CD8-positive, alpha-beta memory T cell (primary cell): Measurements from ENCODE around the gene RING1. TPM values are rescaled to one million over a fixed set of nuclear protein-coding genes. Genes with fewer than 3 reads are reported as not detected.

ENCODE experiments used
- CTCF ChIA-PET: fragments of 350-600 bp; sonication (Branson Sonifier 250); formaldehyde crosslinking; loops from one replicate; lab custom pipeline; 2021; ENCODE audit warnings: antibody characterized with exemption; lab: Charles Lee
- POLR2A ChIA-PET: fragments of 350-600 bp; sonication (Branson Sonifier 250); formaldehyde crosslinking; loops from one replicate; lab custom pipeline; 2021; ENCODE audit warnings: antibody characterized with exemption; lab: Charles Lee
- DNase-seq, 5 donors: peaks; one replicate each; pipeline versions ENCODE4 v3.0.0 to v3.0.0-alpha.2; 2020 to 2022; ENCODE audit warnings: mixed read lengths in 1 of 5
- H3K27ac ChIP-seq: one replicate; pipeline ENCODE4 v1.7.0; 2013; ENCODE audit warnings: low read depth, mild to moderate bottlenecking, low read length, moderate library complexity
- H3K27me3 ChIP-seq: 2 replicates; pipeline ENCODE4 v1.7.0; 2013; ENCODE audit warnings: low read length, mild to moderate bottlenecking; ENCODE audit not compliant: insufficient read depth, poor library complexity, severe bottlenecking
- H3K36me3 ChIP-seq: 2 replicates; pipeline ENCODE4 v1.7.0; 2013; ENCODE audit warnings: mild to moderate bottlenecking, low read length, moderate library complexity; ENCODE audit not compliant: insufficient read depth
- H3K4me1 ChIP-seq: 2 replicates; pipeline ENCODE4 v1.7.0; 2013; ENCODE audit warnings: mild to moderate bottlenecking, low read length, moderate library complexity; ENCODE audit not compliant: insufficient read depth
- H3K4me3 ChIP-seq: 2 replicates; pipeline ENCODE4 v1.7.0; 2013; ENCODE audit warnings: mild to moderate bottlenecking, low read length
- H3K9me3 ChIP-seq: 2 replicates; pipeline ENCODE4 v1.7.0; 2013; ENCODE audit warnings: mild to moderate bottlenecking, low read length
- H3K27ac Mint-ChIP-seq, 8 donors: one replicate each; pipeline ENCODE4 v1.8.0; 2020 to 2021; ENCODE audit warnings: mixed read lengths in 8 of 8, mild to moderate bottlenecking in 6 of 8, inconsistent platforms in 3 of 8, moderate library complexity in 3 of 8
- H3K27me3 Mint-ChIP-seq, 2 donors: one replicate each; pipeline ENCODE4 v1.8.0; 2020 to 2021; ENCODE audit warnings: mixed read lengths in 2 of 2, mild to moderate bottlenecking in 1 of 2, moderate library complexity in 1 of 2
- H3K36me3 Mint-ChIP-seq, 3 donors: one replicate each; pipeline ENCODE4 v1.8.0; 2020 to 2021; ENCODE audit warnings: mixed read lengths in 3 of 3, inconsistent platforms in 1 of 3, mild to moderate bottlenecking in 1 of 3
- H3K4me1 Mint-ChIP-seq, 3 donors: one replicate each; pipeline ENCODE4 v1.8.0; 2020 to 2021; ENCODE audit warnings: mixed read lengths in 3 of 3, inconsistent platforms in 1 of 3, mild to moderate bottlenecking in 1 of 3
- H3K4me3 Mint-ChIP-seq, 7 donors: one replicate each; pipeline ENCODE4 v1.8.0; 2020 to 2021; ENCODE audit warnings: mixed read lengths in 7 of 7, mild to moderate bottlenecking in 6 of 7, moderate library complexity in 4 of 7, inconsistent platforms in 2 of 7
- H3K9me3 Mint-ChIP-seq, 5 donors: one replicate each; pipeline ENCODE4 v1.8.0; 2020 to 2022; ENCODE audit warnings: mixed read lengths in 5 of 5, mild to moderate bottlenecking in 3 of 5, moderate library complexity in 2 of 5, inconsistent platforms in 1 of 5
- polyA plus RNA-seq: library from polyadenylated mRNA; unstranded; fragments of 300-500 nt; fragmentation: Illumina TruSeq; gene quantifications from one replicate; pipeline ENCODE4 v1.2.3, GENCODE V29; 2021
- total RNA-seq, 2 experiments: library from RNA; stranded (reverse); gene quantifications; one replicate each; pipeline ENCODE4 v1.2.3, GENCODE V29; 2021

The RING1 gene
- total and polyA plus RNA-seq, 3 experiments from 2014 or later, result 10.1 to 47.0 (median 43.1) TPM

DNA sequence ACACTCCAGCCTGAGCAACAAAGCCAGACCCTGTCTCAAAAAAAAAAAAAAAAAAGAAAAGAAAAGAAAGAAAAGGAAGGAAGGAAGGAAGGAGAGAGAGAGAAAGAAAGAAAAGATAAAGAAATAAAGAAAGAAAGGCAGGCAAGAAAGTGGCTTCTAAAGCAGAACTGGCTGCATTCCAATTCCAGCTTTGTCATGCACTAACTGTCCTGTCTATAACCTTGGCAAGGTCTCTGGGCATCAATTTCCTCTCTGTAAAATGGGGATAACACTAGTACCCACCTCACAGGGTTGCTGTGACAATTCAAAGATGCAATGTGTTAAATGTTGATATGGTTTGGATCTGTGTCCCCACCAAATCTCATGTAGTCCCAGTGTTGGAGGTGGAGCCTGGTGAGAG is 28.0 kb downstream of the RING1 start:
- H3K27me3 Mint-ChIP-seq, result peaks cover 20 to 50% of the 10 kb centered on the region in 2 donors
- no peaks in the 10 kb centered on the region for H3K4me1 Mint-ChIP-seq
- no peak overlapping the region for H3K4me3 ChIP-seq

GRCh38 chr6:33236852-33237251 is 28.6 kb downstream of the RING1 start:
- no peak for DNase-seq
- no peaks in the 10 kb centered on the region for H3K36me3 ChIP-seq
- CTCF ChIA-PET, result interaction anchor here (1.3 kb wide), 1 partner anchor 40 kb away, joined by 3 read pairs; no protein-coding TSS in a partner anchor
- H3K4me3 ChIP-seq, result no peak overlapping the region
- no peaks in the 10 kb centered on the region for H3K4me1 ChIP-seq
- no peak overlapping the region for H3K27ac Mint-ChIP-seq
- no peaks in the 10 kb centered on the region for H3K9me3 Mint-ChIP-seq
- peaks cover 1 to 3% (median 3%) of the 10 kb centered on the region in 3 donors for H3K4me1 Mint-ChIP-seq
- peaks cover 0 to 7% (median 0%) of the 10 kb centered on the region in 3 donors for H3K36me3 Mint-ChIP-seq
- POLR2A ChIA-PET, result no interaction called here
- H3K27ac ChIP-seq, result no peak overlapping the region
- H3K9me3 ChIP-seq, result no peaks in the 10 kb centered on the region
- peaks cover 8% of the 10 kb centered on the region for H3K27me3 ChIP-seq
- peaks cover 16 to 48% of the 10 kb centered on the region in 2 donors for H3K27me3 Mint-ChIP-seq
- no peak overlapping the region for H3K4me3 Mint-ChIP-seq

More for the DNA sequence above, 28.0 kb downstream of the RING1 start:
- Histone ChIP-seq H3K9me3 (no peaks in the 10 kb centered on the region), H3K27me3 (peaks cover 10% of the 10 kb centered on the region), H3K36me3 (no peaks in the 10 kb centered on the region), H3K4me1 (no peaks in the 10 kb centered on the region), H3K27ac (no peak overlapping the region)
- H3K9me3 Mint-ChIP-seq, result no peaks in the 10 kb centered on the region
- CTCF ChIA-PET, result interaction anchor here (1.3 kb wide), 1 partner anchor 39 kb away, joined by 3 read pairs; no protein-coding TSS in a partner anchor
- H3K36me3 Mint-ChIP-seq, result peaks cover 0 to 7% (median 0%) of the 10 kb centered on the region in 3 donors
- POLR2A ChIA-PET, result interaction anchor here (0.6 kb wide), 2 partner anchors 255 to 265 kb away, joined by 3 read pairs; no protein-coding TSS in a partner anchor
- no peak overlapping the region for H3K4me3 Mint-ChIP-seq
- no peak for DNase-seq
- no peak overlapping the region for H3K27ac Mint-ChIP-seq

DNA sequence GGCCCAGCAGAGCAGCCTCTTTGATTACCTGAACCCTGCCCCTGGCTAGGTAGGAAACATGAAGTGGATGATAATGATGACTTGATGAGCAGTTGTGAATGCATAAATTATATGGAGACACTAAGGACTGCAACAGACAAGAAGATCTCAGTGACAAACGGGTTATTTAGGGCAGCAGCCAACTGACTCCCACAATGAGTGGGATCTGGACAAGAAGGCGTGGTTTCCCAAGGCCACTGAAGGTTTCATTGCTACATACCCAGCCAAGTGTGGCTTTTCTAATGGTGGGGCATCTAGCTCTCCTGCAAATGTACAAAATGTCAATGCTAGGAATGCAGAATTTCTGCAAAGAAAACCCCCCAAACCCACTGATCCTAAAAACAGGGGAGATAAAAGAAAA is 29.4 kb downstream of the RING1 start:
- peaks cover 8% of the 10 kb centered on the region for H3K27me3 ChIP-seq
- H3K4me3 Mint-ChIP-seq, result no peak overlapping the region
- H3K27me3 Mint-ChIP-seq, result peaks cover 13 to 44% of the 10 kb centered on the region in 2 donors
- POLR2A ChIA-PET, result no interaction called here
- no peaks in the 10 kb centered on the region for H3K36me3 ChIP-seq
- H3K27ac ChIP-seq, result no peak overlapping the region
- no peaks in the 10 kb centered on the region for H3K9me3 Mint-ChIP-seq
- no peak overlapping the region for H3K27ac Mint-ChIP-seq
- peaks cover 2 to 8% (median 6%) of the 10 kb centered on the region in 3 donors for H3K4me1 Mint-ChIP-seq
- peaks cover 0 to 7% (median 0%) of the 10 kb centered on the region in 3 donors for H3K36me3 Mint-ChIP-seq
- CTCF ChIA-PET, result interaction anchor here (1.3 to 2.4 kb wide), 3 partner anchors 10 to 76 kb away, joined by 3 to 13 read pairs (median 3); no protein-coding TSS in a partner anchor
- H3K4me1 ChIP-seq, result no peaks in the 10 kb centered on the region
- no peaks in the 10 kb centered on the region for H3K9me3 ChIP-seq
- no peak overlapping the region for H3K4me3 ChIP-seq
- DNase-seq, result no peak

DNA sequence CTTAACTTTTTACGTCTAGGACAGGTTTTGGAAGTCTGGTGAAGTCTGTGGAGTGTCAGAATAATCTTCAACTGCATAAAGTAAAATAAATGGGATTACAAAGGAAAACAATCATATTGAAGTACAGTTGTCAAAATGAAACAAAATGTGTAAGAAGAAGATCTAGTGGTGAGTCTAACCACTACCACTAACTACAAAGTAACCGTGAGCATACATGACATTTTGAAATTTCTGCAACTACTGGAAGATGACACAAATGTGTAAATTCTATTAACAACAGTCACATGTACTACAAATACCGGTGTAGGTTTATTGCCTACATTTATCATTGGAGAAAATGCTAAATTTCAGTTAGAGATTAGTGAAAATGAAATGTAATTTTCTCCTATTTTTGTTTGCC is 33.7 kb downstream of the RING1 start:
- Mint-ChIP-seq H3K27me3 (peaks cover 3 to 29% of the 10 kb centered on the region in 2 donors), H3K27ac (peak overlapping the region in 3 of 8 donors; percentile 2 to 26 (median 19)), H3K36me3 (no peaks in the 10 kb centered on the region), H3K4me3 (peak overlapping the region in 1 of 7 donors; percentile 57), H3K4me1 (peaks cover 2 to 8% (median 6%) of the 10 kb centered on the region in 3 donors), H3K9me3 (no peaks in the 10 kb centered on the region)
- Histone ChIP-seq H3K9me3 (no peaks in the 10 kb centered on the region), H3K27ac (no peak overlapping the region), H3K36me3 (no peaks in the 10 kb centered on the region), H3K4me3 (no peak overlapping the region), H3K4me1 (no peaks in the 10 kb centered on the region), H3K27me3 (no peaks in the 10 kb centered on the region)
- ChIA-PET POLR2A (no interaction called here), CTCF (no interaction called here)
- peak in 1 of 5 donors; percentile 8 for DNase-seq

DNA sequence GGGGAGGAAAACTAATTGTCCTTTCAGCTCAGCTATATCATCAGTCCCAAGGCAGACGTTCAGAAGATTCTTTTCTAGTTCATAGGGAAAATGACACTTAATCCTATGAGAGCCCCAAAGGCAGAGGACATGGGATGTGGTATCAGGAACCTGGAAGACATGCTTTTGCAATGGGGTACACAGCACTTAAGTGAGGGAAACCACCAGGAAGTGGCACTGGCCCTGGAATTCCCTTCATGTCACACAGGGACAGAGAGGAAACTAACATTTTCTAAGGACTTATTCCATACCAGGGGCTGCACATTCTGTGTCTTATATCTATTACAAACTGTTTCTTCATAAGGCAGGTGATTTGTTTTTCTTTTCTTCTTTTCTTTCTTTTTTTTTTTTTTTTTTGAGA is 35.2 kb downstream of the RING1 start:
- H3K4me3 ChIP-seq, result no peak overlapping the region
- Mint-ChIP-seq H3K4me3 (no peak overlapping the region), H3K36me3 (no peaks in the 10 kb centered on the region), H3K4me1 (peaks cover 9 to 15% (median 13%) of the 10 kb centered on the region in 3 donors), H3K27me3 (peaks cover 5 to 24% of the 10 kb centered on the region in 2 donors), H3K9me3 (no peaks in the 10 kb centered on the region), H3K27ac (peak overlapping the region in 1 of 8 donors; percentile 41)
- CTCF ChIA-PET, result no interaction called here
- no peaks in the 10 kb centered on the region for H3K36me3 ChIP-seq
- H3K9me3 ChIP-seq, result no peaks in the 10 kb centered on the region
- no peak overlapping the region for H3K27ac ChIP-seq
- H3K4me1 ChIP-seq, result peaks cover 6% of the 10 kb centered on the region
- no peak for DNase-seq
- H3K27me3 ChIP-seq, result no peaks in the 10 kb centered on the region
- POLR2A ChIA-PET, result interaction anchor here (0.7 kb wide), 1 partner anchor 374 kb away, joined by 3 read pairs; no protein-coding TSS in a partner anchor

GRCh38 chr6:33247977-33248642 is 39.8 kb downstream of the RING1 start:
- Mint-ChIP-seq H3K27ac (peak overlapping the region; percentile 95 to 99 (median 98)), H3K27me3 (peaks cover 2 to 8% of the 10 kb centered on the region in 2 donors), H3K4me3 (peak overlapping the region; percentile 82 to 96 (median 89)), H3K36me3 (peaks cover 0 to 27% (median 13%) of the 10 kb centered on the region in 3 donors), H3K9me3 (no peaks in the 10 kb centered on the region), H3K4me1 (peaks cover 32 to 42% (median 38%) of the 10 kb centered on the region in 3 donors)
- CTCF ChIA-PET, result interaction anchor here (0.7 to 4.8 kb wide), 49 partner anchors 10 to 276 kb away, joined by 3 to 101 read pairs (median 5); partner anchors contain the start of genes B3GALT4, CUTA, HLA-DPA1 and HLA-DPB1
- Histone ChIP-seq H3K4me3 (peak overlapping the region; percentile 70), H3K27ac (peak overlapping the region; percentile 90), H3K4me1 (peaks cover 24% of the 10 kb centered on the region), H3K9me3 (no peaks in the 10 kb centered on the region), H3K27me3 (no peaks in the 10 kb centered on the region), H3K36me3 (peaks cover 7% of the 10 kb centered on the region)
- POLR2A ChIA-PET, result interaction anchor here (0.5 to 4.4 kb wide), 13 partner anchors 23 to 533 kb away, joined by 3 to 24 read pairs (median 6); partner anchors contain the start of genes B3GALT4, HSD17B8, RING1 and RPS18
- peak; percentile 81 to 91 (median 87) for DNase-seq

DNA sequence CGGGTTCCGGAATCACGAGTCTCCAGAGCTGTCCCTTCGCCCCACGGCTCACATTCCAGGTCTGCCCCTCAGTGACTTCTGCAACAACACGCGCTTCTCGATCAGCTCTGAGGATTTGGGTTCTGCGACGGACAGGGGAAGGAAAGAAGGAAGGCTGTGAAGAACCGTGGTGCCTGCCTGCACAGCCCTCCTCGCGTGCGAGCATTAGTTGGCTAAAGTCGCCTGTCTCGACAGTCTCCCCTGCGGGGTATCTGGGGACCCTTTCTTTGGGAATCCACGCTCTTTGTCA is 40.3 kb downstream of the RING1 start:
- Histone ChIP-seq H3K4me1 (peaks cover 24% of the 10 kb centered on the region), H3K4me3 (peak overlapping the region; percentile 70), H3K9me3 (no peaks in the 10 kb centered on the region), H3K27me3 (no peaks in the 10 kb centered on the region), H3K27ac (peak overlapping the region; percentile 90), H3K36me3 (peaks cover 7% of the 10 kb centered on the region)
- peak in 1 of 5 donors; percentile 18 for DNase-seq
- Mint-ChIP-seq H3K4me3 (peak overlapping the region; percentile 82 to 96 (median 89)), H3K36me3 (peaks cover 0 to 27% (median 13%) of the 10 kb centered on the region in 3 donors), H3K27ac (peak overlapping the region; percentile 95 to 99 (median 98)), H3K27me3 (peaks cover 2 to 4% of the 10 kb centered on the region in 2 donors), H3K4me1 (peaks cover 32 to 42% (median 38%) of the 10 kb centered on the region in 3 donors), H3K9me3 (no peaks in the 10 kb centered on the region)
- ChIA-PET POLR2A (interaction anchor here (0.5 to 4.4 kb wide), 12 partner anchors 22 to 532 kb away, joined by 3 to 24 read pairs (median 8); partner anchors contain the start of genes B3GALT4, HSD17B8, RGL2 and RING1), CTCF (interaction anchor here (0.7 to 4.8 kb wide), 46 partner anchors 10 to 277 kb away, joined by 3 to 101 read pairs (median 5); partner anchors contain the start of genes B3GALT4, CUTA, HLA-DPA1 and HLA-DPB1)
